H1 (cell line): ENCODE results near the gene BCAS4. TPM values are rescaled to one million over a fixed set of nuclear protein-coding genes. Genes with fewer than 3 reads are reported as not detected.

Experiments
- CTCF ChIA-PET: fragments of 300-600 bp; sonication (Branson Sonifier 250); formaldehyde crosslinking; loops from one replicate; lab custom pipeline; 2021; ENCODE audit not compliant: partially characterized antibody; lab: Charles Lee
- POLR2A ChIA-PET: fragments of 300-600 bp; sonication (Branson Sonifier 250); formaldehyde crosslinking; loops from one replicate; lab custom pipeline; 2021; ENCODE audit warnings: inconsistent platforms; ENCODE audit not compliant: partially characterized antibody; lab: Charles Lee
- DNase-seq, 2 experiments: peaks; one replicate each; pipeline versions ENCODE4 v3.0.0 to v3.0.0-alpha.2; 2010 to 2022; ENCODE audit warnings: low spot score in 2 of 2, low read depth in 1 of 2, mixed read lengths in 1 of 2
- FAIRE-seq: peaks from 2 replicates; lab custom pipeline; 2011; peaks lifted over from hg19 to GRCh38; lab: Jason Lieb, UNC
- H2AFZ ChIP-seq: 2 replicates; pipeline ENCODE4 v1.8.1; 2012; ENCODE audit warnings: low read length, inconsistent platforms
- H2AK5ac ChIP-seq: 2 replicates; pipeline ENCODE4 v1.6.1; 2013; ENCODE audit warnings: low read depth, low read length
- H2BK120ac ChIP-seq: replicated peaks from 2 replicates; pipeline ENCODE3; 2013; ENCODE audit warnings: low read depth, low read length, inconsistent platforms
- H2BK12ac ChIP-seq: 2 replicates; pipeline ENCODE4 v1.6.1; 2013; ENCODE audit warnings: low read depth, low read length
- H2BK15ac ChIP-seq: 2 replicates; pipeline ENCODE4 v1.6.1; 2013; ENCODE audit warnings: low read length
- H2BK20ac ChIP-seq: 2 replicates; pipeline ENCODE4 v1.6.1; 2013; ENCODE audit warnings: low read length
- H2BK5ac ChIP-seq: 2 replicates; pipeline ENCODE4 v1.6.1; 2013; ENCODE audit warnings: low read depth, low read length
- H3K14ac ChIP-seq: 2 replicates; pipeline ENCODE4 v1.6.1; 2013; ENCODE audit warnings: inconsistent platforms; ENCODE audit not compliant: insufficient read length
- H3K18ac ChIP-seq: 2 replicates; pipeline ENCODE4 v1.6.1; 2013; ENCODE audit warnings: low read length; ENCODE audit errors: extremely low read depth
- H3K23ac ChIP-seq: 2 replicates; pipeline ENCODE4 v1.6.1; 2013; ENCODE audit warnings: inconsistent platforms; ENCODE audit not compliant: insufficient read length
- H3K23me2 ChIP-seq: 2 replicates; pipeline ENCODE4 v1.6.1; 2013; ENCODE audit warnings: low read depth, low read length
- H3K27ac ChIP-seq: 2 replicates; pipeline ENCODE4 v1.6.1; 2011; ENCODE audit warnings: low read depth, low read length, inconsistent platforms
- H3K27me3 ChIP-seq, 4 experiments: replicated peaks in 1 of 4; 1 replicate in 1 of 4; 2 replicates in 3 of 4; pipeline versions ENCODE4 v1.6.1 to v1.8.1; 2011 to 2013; ENCODE audit warnings: low read length in 3 of 4, mild to moderate bottlenecking in 3 of 4, inconsistent platforms in 2 of 4, mixed read lengths in 2 of 4, moderate library complexity in 1 of 4; ENCODE audit not compliant: control insufficient read depth in 3 of 4, insufficient read depth in 3 of 4; ENCODE audit errors: extremely low read depth in 1 of 4
- H3K36me3 ChIP-seq, 4 experiments: 2 replicates each; pipeline versions ENCODE4 v1.6.1 to v1.8.1; 2011 to 2013; ENCODE audit warnings: mild to moderate bottlenecking in 4 of 4, low read length in 3 of 4, moderate library complexity in 2 of 4, control low read depth in 1 of 4, inconsistent platforms in 1 of 4; ENCODE audit not compliant: insufficient read depth in 4 of 4, control insufficient read depth in 2 of 4
- H3K4ac ChIP-seq: replicated peaks from 2 replicates; pipeline ENCODE3; 2013; ENCODE audit warnings: low read length, low read depth, mixed read lengths, inconsistent platforms; ENCODE audit not compliant: insufficient read length
- H3K4me1 ChIP-seq, 4 experiments: replicated peaks in 1 of 4; 1 replicate in 1 of 4; 2 replicates in 3 of 4; pipeline versions ENCODE4 v1.6.1 to v1.8.1; 2011 to 2013; ENCODE audit warnings: low read length in 3 of 4, inconsistent platforms in 2 of 4, mixed read lengths in 1 of 4; ENCODE audit not compliant: insufficient read depth in 4 of 4, control insufficient read depth in 3 of 4
- H3K4me2 ChIP-seq, 2 experiments: 2 replicates each; pipeline versions ENCODE4 v1.6.1 to v1.8.1; 2011 to 2013; ENCODE audit warnings: low read depth in 2 of 2, low read length in 2 of 2, control low read depth in 1 of 2, inconsistent platforms in 1 of 2, mild to moderate bottlenecking in 1 of 2; ENCODE audit not compliant: insufficient read depth in 1 of 2
- H3K4me3 ChIP-seq, 4 experiments: fragments of 200-600, 300-600 bp in 1 of 4; sonication (generic), shearing (Covaris generic), sonication (Bioruptor Twin) in 1 of 4; 2 replicates each; pipeline versions ENCODE4 v1.5.1 to v1.8.1; 2011 to 2016; ENCODE audit warnings: low read length in 4 of 4, low read depth in 3 of 4, control low read depth in 2 of 4, inconsistent platforms in 2 of 4, mild to moderate bottlenecking in 2 of 4, mixed read lengths in 1 of 4, moderate library complexity in 1 of 4; ENCODE audit not compliant: insufficient read depth in 2 of 4; ENCODE audit errors: extremely low read depth in 1 of 4
- H3K56ac ChIP-seq: replicated peaks from 2 replicates; pipeline ENCODE3; 2013; ENCODE audit warnings: low read depth, mild to moderate bottlenecking, mixed read lengths, low read length, inconsistent platforms; ENCODE audit not compliant: insufficient read length
- H3K79me1 ChIP-seq: 2 replicates; pipeline ENCODE4 v1.6.1; 2013; ENCODE audit warnings: low read depth, low read length, control low read depth
- H3K79me2 ChIP-seq, 2 experiments: 2 replicates each; pipeline versions ENCODE4 v1.6.1 to v1.8.1; 2012 to 2013; ENCODE audit warnings: low read length in 2 of 2, mild to moderate bottlenecking in 2 of 2, inconsistent platforms in 1 of 2; ENCODE audit not compliant: insufficient read depth in 2 of 2, control insufficient read depth in 1 of 2
- H3K9ac ChIP-seq, 4 experiments: replicated peaks in 1 of 4; 1 replicate in 1 of 4; 2 replicates in 3 of 4; pipeline versions ENCODE4 v1.6.1 to v1.8.1; 2011 to 2013; ENCODE audit warnings: low read depth in 3 of 4, low read length in 3 of 4, control low read depth in 2 of 4, mild to moderate bottlenecking in 2 of 4, moderate library complexity in 2 of 4, inconsistent platforms in 1 of 4; ENCODE audit errors: extremely low read depth in 1 of 4
- H3K9me3 ChIP-seq, 2 experiments: 2 replicates each; pipeline versions ENCODE4 v1.6.1 to v1.8.1; 2012 to 2013; ENCODE audit warnings: mild to moderate bottlenecking in 2 of 2, moderate library complexity in 2 of 2, control low read depth in 1 of 2, inconsistent platforms in 1 of 2, low read depth in 1 of 2, low read length in 1 of 2, mixed read lengths in 1 of 2; ENCODE audit not compliant: insufficient read depth in 2 of 2
- H4K20me1 ChIP-seq, 2 experiments: replicated peaks in 1 of 2; 2 replicates each; pipeline versions ENCODE3 to v1.8.1; 2011 to 2013; ENCODE audit warnings: inconsistent platforms in 2 of 2, low read length in 2 of 2, mild to moderate bottlenecking in 1 of 2; ENCODE audit not compliant: insufficient read depth in 2 of 2, control insufficient read depth in 1 of 2
- H4K5ac ChIP-seq: 2 replicates; pipeline ENCODE4 v1.6.1; 2013; ENCODE audit warnings: low read length, low read depth, mixed read lengths, inconsistent platforms; ENCODE audit not compliant: insufficient read length
- H4K8ac ChIP-seq: 2 replicates; pipeline ENCODE4 v1.8.0; 2013; ENCODE audit warnings: mild to moderate bottlenecking, moderate library complexity, low read length, inconsistent platforms; ENCODE audit not compliant: insufficient read depth; ENCODE audit errors: extremely low read depth
- H4K91ac ChIP-seq: replicated peaks from 2 replicates; pipeline ENCODE3; 2013; ENCODE audit warnings: low read length, mixed read lengths, inconsistent platforms; ENCODE audit not compliant: insufficient read length
- ASH2L ChIP-seq: fragments of 200-600, 300-600 bp; sonication (generic); IDR thresholded peaks from one replicate; pipeline ENCODE4 v1.7.1; 2017; ENCODE audit warnings: low read length
- ATF3 ChIP-seq: IDR thresholded peaks from 2 replicates; pipeline ENCODE4 v1.6.1; 2011; ENCODE audit warnings: low read depth, mild to moderate bottlenecking, low read length; ENCODE audit not compliant: insufficient read depth
- CBX8 ChIP-seq: fragments of 300-800, 300-1000 bp; sonication (generic); IDR thresholded peaks from 2 replicates; pipeline ENCODE4 v1.7.1; 2016; ENCODE audit warnings: low read depth, low read length, borderline replicate concordance
- CHD1 ChIP-seq: IDR thresholded peaks from 2 replicates; pipeline ENCODE4 v1.6.1; 2012; ENCODE audit warnings: low read depth, low read length, improper control_type of control experiment
- EZH2 ChIP-seq: fragments of 200-600 bp; sonication (generic); IDR thresholded peaks from 2 replicates; pipeline ENCODE4 v1.7.1; 2012; ENCODE audit warnings: low read depth, mild to moderate bottlenecking, moderate library complexity, low read length, inconsistent platforms; ENCODE audit not compliant: severe bottlenecking
- HDAC2 ChIP-seq, 2 experiments: fragments of 300-600 bp in 1 of 2; sonication (generic) in 1 of 2; IDR thresholded peaks; 2 replicates each; pipeline ENCODE4 v1.6.1; 2011 to 2012; ENCODE audit warnings: low read depth in 2 of 2, low read length in 2 of 2, mild to moderate bottlenecking in 2 of 2, moderate library complexity in 2 of 2, borderline replicate concordance in 1 of 2, inconsistent platforms in 1 of 2
- KDM1A ChIP-seq: fragments of 200-600, 300-600 bp; sonication (generic); IDR thresholded peaks from 2 replicates; pipeline ENCODE4 v1.7.1; 2016; ENCODE audit warnings: mild to moderate bottlenecking, low read length, borderline replicate concordance
- KDM4A ChIP-seq: IDR thresholded peaks from one replicate; pipeline ENCODE4 v1.7.1; 2012; ENCODE audit warnings: low read depth, mild to moderate bottlenecking, moderate library complexity, low read length, inconsistent platforms; ENCODE audit not compliant: severe bottlenecking
- TAF1 ChIP-seq: IDR thresholded peaks from 2 replicates; pipeline ENCODE4 v1.6.1; 2011; ENCODE audit warnings: mild to moderate bottlenecking, low read depth, low read length
- TCF12 ChIP-seq: IDR thresholded peaks from 2 replicates; pipeline ENCODE4 v1.6.1; 2011; ENCODE audit warnings: low read depth, mild to moderate bottlenecking, low read length
- WGBS, 2 experiments: shearing (Covaris generic) in 1 of 2; methylation state at CpG; one replicate each; pipeline versions ENCODE4 v1.1.6 to v1.1.7; 2013 to 2015; ENCODE audit warnings: low lambda C conversion rate in 2 of 2, mixed read lengths in 2 of 2, inconsistent platforms in 1 of 2, low coverage in 1 of 2, missing lambda C conversion rate in 1 of 2; ENCODE audit not compliant: insufficient replicate concordance in 2 of 2, insufficient coverage in 1 of 2, insufficient read length in 1 of 2; ENCODE audit errors: extremely low coverage in 1 of 2, missing lambda C conversion rate in 1 of 2; 5-methylcytosine and 5-hydroxymethylcytosine counted together
- polyA plus RNA-seq, 7 experiments: library from polyadenylated mRNA; depleted of rRNA in 3 of 7; stranded (reverse) in 5 of 7; unstranded in 2 of 7; fragments of >200 nt in 5 of 7; fragments of 200-250 nt in 2 of 7; gene quantifications; 1 replicate in 5 of 7; 2 replicates in 1 of 7; 4 replicates in 1 of 7; pipeline versions ENCODE4 v1.2.1 to v1.2.3, GENCODE V29; 2011 to 2013; ENCODE audit warnings: missing spikeins in 2 of 7, mixed read lengths in 2 of 7
- total RNA-seq: library from RNA; stranded (reverse); fragmentation: NEBNext Ultra II Directional; extraction: Animal tissue kit (Norgen Biotek cat#: 25700); gene quantifications from 2 replicates; pipeline ENCODE4 v1.2.1, GENCODE V29; 2021

Gene BCAS4
- total and polyA plus RNA-seq, 2 of the 8 experiments (the other 6 are each of a cell fraction or from before 2014, with no cell fraction given): 21.2 to 23.6 TPM

- no peak for DNase-seq
- no peak overlapping the region for H3K23ac ChIP-seq
- H3K79me2 ChIP-seq: peaks cover 0 to 36% of the 10 kb centered on the region in 2 experiments; a peak in 2 of 4 replicates
- H2BK120ac ChIP-seq: no peak overlapping the region
- no peak overlapping the region for H2BK5ac ChIP-seq
- no peak overlapping the region for H2BK15ac ChIP-seq
- H3K14ac ChIP-seq: no peak overlapping the region
- no peaks in the 10 kb centered on the region for H3K27me3 ChIP-seq
- POLR2A ChIA-PET: interaction anchor here (0.9 to 1.7 kb wide), 4 partner anchors 9 to 104 kb away, joined by 3 to 6 read pairs (median 4); partner anchors contain the start of gene PARD6B
- no peak overlapping the region for H2AFZ ChIP-seq
- H4K5ac ChIP-seq: no peak overlapping the region
- no peak overlapping the region for H3K18ac ChIP-seq
- no peak overlapping the region for H4K91ac ChIP-seq
- no peaks in the 10 kb centered on the region; the same call in 1 of the 2 replicates for H3K79me1 ChIP-seq
- H3K23me2 ChIP-seq: 0 out of 2 replicates have a peak, but pooled peaks cover 1% of the 10 kb centered on the region
- H3K4me2 ChIP-seq: no peak overlapping the region
- H4K8ac ChIP-seq: no peak overlapping the region
- no peak overlapping the region for H3K56ac ChIP-seq
- TF ChIP-seq HDAC2 (IDR thresholded peaks at IDR 0.05; ENCODE audit: borderline replicate concordance in 1 of 2, low read depth in 2 of 2, low read length in 2 of 2) (no peak), CBX8 (no peak), ATF3 (no peak), EZH2 (no peak), KDM4A (no peak), KDM1A (no peak), ASH2L (no peak), TAF1 (no peak), TCF12 (no peak), CHD1 (no peak)
- TF ChIP-seq, all 59 proteins: peak for 0
- no peaks in the 10 kb centered on the region for H3K9me3 ChIP-seq
- H3K4me3 ChIP-seq: no peak overlapping the region
- H3K4ac ChIP-seq: no peak overlapping the region
- 86% methylated on average over 3 of the region's 3 CpGs; no CpG with 5 or more reads in 1 of the 2 experiments for WGBS, 2 experiments
- H3K4me1 ChIP-seq: peaks cover 0 to 3% (median 1%) of the 10 kb centered on the region in 4 experiments; a peak in 2 of 7 replicates
- H2AK5ac ChIP-seq: no peak overlapping the region
- H2BK12ac ChIP-seq: no peak overlapping the region
- H3K36me3 ChIP-seq: peaks cover 0 to 24% (median 10%) of the 10 kb centered on the region in 4 experiments; a peak in 6 of 8 replicates
- H3K27ac ChIP-seq: no peak overlapping the region
- no peak for FAIRE-seq
- H2BK20ac ChIP-seq: no peak overlapping the region
- CTCF ChIA-PET: interaction anchor here (0.9 to 9.5 kb wide), 9 partner anchors 9 to 143 kb away, joined by 3 to 92 read pairs (median 3); partner anchors contain the start of gene BCAS4
- no peak overlapping the region for H3K9ac ChIP-seq
- H4K20me1 ChIP-seq: peaks cover 0 to 5% of the 10 kb centered on the region in 2 experiments
Observed at GRCh38 chr20:50746138-50746940, 48.5 kb upstream of the BCAS4 start.
